ENCODE results near the gene ADRM1.

- no peak for TF ChIP-seq CTCF (IDR thresholded peaks at IDR 0.05; ENCODE audit: insufficient read depth, low read length, poor library complexity, severe bottlenecking)
- no peak for TF ChIP-seq EZH2phosphoT487 (conservative IDR thresholded peaks at IDR 0.05; ENCODE audit: low read length)
Measured at GRCh38 chr20:62331347-62331746, 28.6 kb downstream of the ADRM1 start.

Measured in SU-DHL-6 (cell line).